Uterus (tissue), 4 donors: Measurements from ENCODE around the gene EBI3. TPM values are rescaled to one million over a fixed set of nuclear protein-coding genes. Genes with fewer than 3 reads are reported as not detected.

Source experiments
- DNase-seq, 2 donors: peaks; one replicate each; pipeline ENCODE4 v3.0.0-alpha.2; 2019 to 2020
- H3K27ac ChIP-seq, 2 donors: fragments of 200-600 bp; sonication (generic); 1 replicate in 1 of 2; 2 replicates in 1 of 2; pipeline ENCODE4 v1.5.1; 2016 to 2018
- H3K27me3 ChIP-seq, 2 donors: fragments of 200-600 bp; sonication (generic); one replicate each; pipeline ENCODE4 v1.5.1; 2018 to 2019; ENCODE audit warnings: control low read depth in 1 of 2
- H3K36me3 ChIP-seq, 2 donors: fragments of 200-600 bp; sonication (generic); one replicate each; pipeline ENCODE4 v1.5.1; 2019; ENCODE audit warnings: control low read depth in 1 of 2
- H3K4me1 ChIP-seq, 2 donors: fragments of 200-600 bp; sonication (generic); one replicate each; pipeline ENCODE4 v1.5.1; 2018 to 2019; ENCODE audit warnings: control low read depth in 1 of 2
- H3K4me3 ChIP-seq, 2 donors: fragments of 200-600 bp; sonication (generic); 1 replicate in 1 of 2; 2 replicates in 1 of 2; pipeline ENCODE4 v1.5.1; 2018 to 2019; ENCODE audit warnings: mild to moderate bottlenecking in 1 of 2
- H3K9me3 ChIP-seq, 2 donors: fragments of 200-600 bp; sonication (generic); one replicate each; pipeline ENCODE4 v1.5.1; 2019; ENCODE audit warnings: control low read depth in 1 of 2
- POLR2A ChIP-seq, 2 donors: fragments of 450-650 bp; IDR thresholded peaks; one replicate each; pipeline ENCODE4 v1.6.1; 2016; ENCODE audit warnings: antibody characterized with exemption in 2 of 2, mild to moderate bottlenecking in 1 of 2, moderate library complexity in 1 of 2
- intact Hi-C: fragments of 100-400 bp; cut with DNase I; formaldehyde crosslinking; loops from one replicate; pipeline ENCODE4 v1.15.1; 2023; ENCODE audit warnings: low total_unique reads
- total RNA-seq, 4 donors: library from RNA; depleted of rRNA in 3 of 4; stranded (reverse); fragments of >200 nt in 3 of 4; gene quantifications; one replicate each; pipeline versions ENCODE4 v1.1.0 to v1.2.4, GENCODE V29; 2014 to 2023
- TF ChIP-seq, protein P1 (sequence below), 4 experiments: fragments of 200-600 bp in 2 of 4; fragments of 450-650 bp in 2 of 4; sonication (generic) in 2 of 4; IDR thresholded peaks; one replicate each; pipeline ENCODE4 v1.5.1; 2016 to 2019; ENCODE audit warnings: antibody characterized with exemption in 4 of 4, mild to moderate bottlenecking in 2 of 4, moderate library complexity in 1 of 4
- donor health status: DM: yes; HTN: yes; CAD: no.

EBI3 gene
- total RNA-seq, 4 donors from 2014 or later: 1.2 to 1.8 (median 1.5) TPM; not detected in 1

DNA sequence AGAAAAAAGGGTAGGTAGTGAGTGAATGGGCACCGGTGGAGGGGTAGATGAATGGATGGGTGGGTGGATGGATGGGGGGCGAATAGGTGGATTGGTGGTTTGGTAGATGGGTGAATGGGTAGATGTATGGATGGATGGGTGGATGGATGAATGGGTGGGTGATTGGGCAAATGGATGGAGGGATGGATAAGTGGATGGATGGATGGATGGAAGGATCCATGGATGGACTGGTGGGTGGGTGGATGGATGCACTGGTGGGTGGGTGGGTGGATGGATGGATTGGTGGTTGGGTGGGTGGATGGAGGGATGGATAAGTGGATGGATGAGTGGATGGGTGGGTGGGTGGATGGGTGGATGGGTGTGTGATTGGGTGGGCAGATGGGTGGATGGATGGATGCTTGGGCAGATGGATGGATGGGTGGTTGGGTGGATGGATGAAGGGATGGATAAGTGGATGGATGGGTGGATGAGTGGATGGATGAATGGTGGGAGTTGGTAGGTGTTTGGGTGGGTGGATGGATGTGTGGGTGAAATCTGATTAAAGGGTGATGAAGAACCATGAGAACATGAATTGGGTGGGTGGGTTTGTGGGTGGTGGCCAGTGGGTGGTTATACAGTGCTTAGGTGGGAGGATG lies 44.5 kb upstream of the EBI3 start:
- Histone ChIP-seq H3K27me3 (no peaks in the 10 kb centered on the region), H3K4me3 (no peak overlapping the region), H3K36me3 (no peaks in the 10 kb centered on the region), H3K4me1 (peaks cover 0 to 9% of the 10 kb centered on the region in 2 donors), H3K27ac (no peak overlapping the region), H3K9me3 (no peaks in the 10 kb centered on the region)
- TF ChIP-seq, protein P1, sequence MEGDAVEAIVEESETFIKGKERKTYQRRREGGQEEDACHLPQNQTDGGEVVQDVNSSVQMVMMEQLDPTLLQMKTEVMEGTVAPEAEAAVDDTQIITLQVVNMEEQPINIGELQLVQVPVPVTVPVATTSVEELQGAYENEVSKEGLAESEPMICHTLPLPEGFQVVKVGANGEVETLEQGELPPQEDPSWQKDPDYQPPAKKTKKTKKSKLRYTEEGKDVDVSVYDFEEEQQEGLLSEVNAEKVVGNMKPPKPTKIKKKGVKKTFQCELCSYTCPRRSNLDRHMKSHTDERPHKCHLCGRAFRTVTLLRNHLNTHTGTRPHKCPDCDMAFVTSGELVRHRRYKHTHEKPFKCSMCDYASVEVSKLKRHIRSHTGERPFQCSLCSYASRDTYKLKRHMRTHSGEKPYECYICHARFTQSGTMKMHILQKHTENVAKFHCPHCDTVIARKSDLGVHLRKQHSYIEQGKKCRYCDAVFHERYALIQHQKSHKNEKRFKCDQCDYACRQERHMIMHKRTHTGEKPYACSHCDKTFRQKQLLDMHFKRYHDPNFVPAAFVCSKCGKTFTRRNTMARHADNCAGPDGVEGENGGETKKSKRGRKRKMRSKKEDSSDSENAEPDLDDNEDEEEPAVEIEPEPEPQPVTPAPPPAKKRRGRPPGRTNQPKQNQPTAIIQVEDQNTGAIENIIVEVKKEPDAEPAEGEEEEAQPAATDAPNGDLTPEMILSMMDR (IDR thresholded peaks at IDR 0.05): no peak
- no peak for TF ChIP-seq POLR2A (IDR thresholded peaks at IDR 0.05)
- DNase-seq: no peak
- intact Hi-C loops: no loop called here

DNA sequence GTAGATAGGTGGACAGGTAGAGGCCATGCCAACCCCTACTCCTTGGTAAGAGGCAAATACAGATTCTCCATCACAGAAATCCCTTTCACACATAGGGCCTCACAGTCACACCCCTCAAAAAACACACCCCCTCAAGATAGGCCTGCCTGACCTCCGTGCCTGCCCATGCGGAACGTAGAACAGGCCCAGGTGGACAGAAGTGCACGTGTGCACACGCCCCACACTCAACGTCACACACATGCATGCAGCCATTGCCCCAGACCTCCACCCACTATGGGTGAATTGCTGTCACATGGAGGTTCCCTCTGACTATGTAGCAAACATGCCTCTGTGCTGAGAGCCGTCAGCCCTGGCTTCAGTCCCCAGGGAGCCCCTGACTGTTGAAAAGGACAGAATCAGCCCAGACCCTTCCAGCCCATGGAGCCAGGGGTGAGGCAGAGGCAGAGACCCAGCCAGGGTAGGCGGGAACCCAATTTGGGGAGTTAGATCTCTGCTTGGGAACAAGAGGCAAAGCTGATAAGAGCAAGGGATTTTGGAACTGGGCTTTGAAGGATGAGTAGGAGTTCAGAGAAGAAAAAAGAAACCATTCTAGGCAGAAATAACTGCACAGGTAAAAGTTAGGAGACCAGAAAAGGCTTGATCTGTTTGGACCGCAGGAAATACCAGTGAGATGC lies 43.8 kb upstream of the EBI3 start:
- Histone ChIP-seq H3K36me3 (no peaks in the 10 kb centered on the region), H3K4me3 (no peak overlapping the region), H3K9me3 (no peaks in the 10 kb centered on the region), H3K27me3 (no peaks in the 10 kb centered on the region), H3K27ac (no peak overlapping the region), H3K4me1 (peaks cover 0 to 9% of the 10 kb centered on the region in 2 donors)
- DNase-seq: no peak
- intact Hi-C loops: no loop called here
- TF ChIP-seq, protein P1 (IDR thresholded peaks at IDR 0.05): no peak
- no peak for TF ChIP-seq POLR2A (IDR thresholded peaks at IDR 0.05)

DNA sequence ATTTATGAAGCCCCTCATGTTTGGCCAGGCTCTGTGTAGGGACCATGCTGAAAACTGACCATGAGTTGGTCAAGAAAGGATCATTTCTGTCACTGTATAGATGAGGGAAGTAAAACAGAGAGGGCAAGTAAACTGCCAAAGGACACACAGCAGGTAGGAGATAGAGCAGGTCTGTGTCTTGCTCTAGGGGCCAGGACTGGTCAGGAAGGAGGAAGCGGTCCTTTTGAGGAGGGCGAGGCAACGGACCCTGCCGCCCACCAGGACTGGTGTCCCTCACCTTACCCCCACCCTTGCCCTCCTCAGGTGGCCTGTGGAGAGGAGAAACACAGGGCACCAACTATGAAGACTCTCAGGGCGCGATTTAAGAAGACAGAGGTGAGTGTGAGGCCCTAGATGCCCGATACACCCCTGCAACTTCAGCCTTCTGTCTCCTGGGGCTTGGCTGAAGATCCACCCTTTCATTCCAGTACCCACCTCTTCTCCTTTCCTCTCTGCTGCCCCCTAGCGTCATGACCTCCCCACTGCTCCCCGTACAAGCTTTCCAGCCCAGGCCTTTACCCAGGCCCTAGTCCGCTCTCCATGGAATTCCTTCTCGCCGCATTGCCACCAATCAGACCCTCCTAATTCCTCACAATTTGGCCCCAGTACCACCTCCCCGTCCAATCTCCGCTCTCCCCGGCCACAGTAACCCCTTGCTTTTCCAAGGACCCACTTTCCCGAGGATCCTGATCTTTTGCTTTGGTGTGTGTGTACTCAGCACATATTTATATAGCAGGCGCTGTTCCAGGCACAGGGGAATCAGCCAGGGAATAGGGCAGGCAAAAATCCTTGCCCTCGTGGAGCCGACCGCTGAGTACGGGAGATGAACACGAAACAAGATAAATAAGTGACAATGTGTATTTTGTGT lies 43.0 kb upstream of the EBI3 start:
- no peak overlapping the region for H3K4me3 ChIP-seq
- H3K4me1 ChIP-seq: peaks cover 0 to 7% of the 10 kb centered on the region in 2 donors
- H3K9me3 ChIP-seq: no peaks in the 10 kb centered on the region
- no peak for TF ChIP-seq POLR2A (IDR thresholded peaks at IDR 0.05)
- TF ChIP-seq, protein P1 (IDR thresholded peaks at IDR 0.05): peak in 3 of 4 experiments; percentile 10 to 37 (median 31)
- peak; percentile 39 to 42 for DNase-seq
- no peak overlapping the region for H3K27ac ChIP-seq
- H3K27me3 ChIP-seq: no peaks in the 10 kb centered on the region
- no peaks in the 10 kb centered on the region for H3K36me3 ChIP-seq
- intact Hi-C loops: no loop called here

DNA sequence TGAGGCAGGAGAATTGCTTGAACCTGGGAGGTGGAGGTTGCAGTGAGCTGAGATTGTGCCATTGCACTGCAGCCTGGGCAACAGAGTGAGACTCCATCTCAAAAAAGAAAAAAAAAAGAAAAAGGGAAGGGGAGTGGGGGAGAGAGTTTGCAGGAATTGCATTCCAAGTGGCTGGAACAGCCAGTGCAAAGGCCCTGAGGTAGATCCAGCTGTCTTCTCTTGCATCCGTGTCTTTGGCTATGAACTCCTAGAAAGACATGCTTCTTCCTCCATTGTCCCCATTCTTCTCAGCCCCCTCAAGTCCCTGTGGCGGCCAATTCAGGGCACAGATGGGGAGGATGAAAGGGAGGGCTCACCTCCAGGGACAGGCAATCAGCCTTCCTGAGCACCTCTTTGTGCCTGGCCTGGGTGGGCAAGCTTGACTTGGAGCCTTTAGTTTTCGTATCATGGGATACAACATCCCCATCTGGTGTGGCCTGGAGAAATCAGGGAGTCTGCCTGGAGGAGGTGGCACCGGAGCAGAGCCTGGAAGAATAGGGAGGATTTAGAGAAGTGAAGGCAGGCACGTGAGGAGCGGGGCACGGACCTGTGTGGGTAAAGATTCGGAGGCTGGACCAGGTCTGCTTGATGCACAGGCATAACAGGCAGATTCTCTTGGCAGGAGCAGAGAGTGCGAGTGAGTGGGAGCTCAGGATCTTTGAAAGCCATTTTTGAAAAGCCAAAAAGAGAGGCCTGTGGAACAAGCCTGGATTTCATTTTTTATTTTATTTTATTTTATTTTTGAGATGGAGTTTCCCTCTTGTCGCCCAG lies 41.8 kb upstream of the EBI3 start:
- Histone ChIP-seq H3K27me3 (no peaks in the 10 kb centered on the region), H3K36me3 (no peaks in the 10 kb centered on the region), H3K4me3 (no peak overlapping the region), H3K27ac (no peak overlapping the region), H3K9me3 (no peaks in the 10 kb centered on the region), H3K4me1 (no peaks in the 10 kb centered on the region)
- TF ChIP-seq, protein P1 (IDR thresholded peaks at IDR 0.05): no peak
- no peak for TF ChIP-seq POLR2A (IDR thresholded peaks at IDR 0.05)
- no peak for DNase-seq
- intact Hi-C loops: no loop called here
